AG09309 (cell line): ENCODE measurements around the gene RAB7A.
"Not testable (repeated sequence)": the region's sequence is repeated elsewhere in the genome, so short reads cannot be mapped to it uniquely, and the experiment has no call there.

Experiments
- DNase-seq: peaks from one replicate; pipeline ENCODE4 v3.0.0-alpha.2; 2010; ENCODE audit warnings: low read depth
- H3K4me3 ChIP-seq: 2 replicates; pipeline ENCODE4 v1.5.1; 2011; ENCODE audit warnings: mild to moderate bottlenecking, low read depth, low read length, moderate library complexity; ENCODE audit not compliant: control insufficient read depth
- CTCF ChIP-seq: IDR thresholded peaks from 2 replicates; pipeline ENCODE4 v1.5.1; 2011; ENCODE audit warnings: mild to moderate bottlenecking, low read depth, low read length, inconsistent platforms; ENCODE audit not compliant: insufficient read depth, control insufficient read depth; ENCODE audit errors: missing control alignments

Gene RAB7A

GRCh38 chr3:128824132-128824850 lies 98.3 kb downstream of the RAB7A start:
- H3K4me3 ChIP-seq: no peak overlapping the region
- no peak for TF ChIP-seq CTCF
- DNase-seq: no peak

GRCh38 chr3:128825117-128825725 lies 99.2 kb downstream of the RAB7A start:
- no peak for TF ChIP-seq CTCF
- no peak for DNase-seq
- H3K4me3 ChIP-seq: no peak overlapping the region

- DNase-seq: not testable (repeated sequence)
Observed at GRCh38 chr3:128829087-128829486, 103.1 kb downstream of the RAB7A start.

GRCh38 chr3:128829925-128830625 lies 104.1 kb downstream of the RAB7A start:
- not testable (repeated sequence) for DNase-seq, H3K4me3 ChIP-seq

More at GRCh38 chr3:128829087-128829486, 103.1 kb downstream of the RAB7A start:
- not testable (repeated sequence) for H3K4me3 ChIP-seq

- H3K4me3 ChIP-seq: not testable (repeated sequence)
Observed at GRCh38 chr3:128830762-128831161, 104.8 kb downstream of the RAB7A start.

GRCh38 chr3:128832979-128833378 lies 107.0 kb downstream of the RAB7A start:
- not testable (repeated sequence) for H3K4me3 ChIP-seq, DNase-seq

More at GRCh38 chr3:128830762-128831161, 104.8 kb downstream of the RAB7A start:
- not testable (repeated sequence) for DNase-seq

GRCh38 chr3:128835096-128835495 lies 109.1 kb downstream of the RAB7A start:
- DNase-seq: no peak
- TF ChIP-seq CTCF: no peak
- H3K4me3 ChIP-seq: no peak overlapping the region

GRCh38 chr3:128841926-128842920 lies 116.2 kb downstream of the RAB7A start:
- H3K4me3 ChIP-seq: no peak overlapping the region
- DNase-seq: no peak
- no peak for TF ChIP-seq CTCF
